Subcutaneous adipose tissue (tissue), 4 donors: Measurements from ENCODE around the gene CD8B. TPM values are rescaled to one million over a fixed set of nuclear protein-coding genes. Genes with fewer than 3 reads are reported as not detected.

Experiments used
- total RNA-seq, 4 donors: library from RNA; depleted of rRNA; stranded (reverse); fragments of >200 nt; gene quantifications; one replicate each; pipeline ENCODE4 v1.1.0, GENCODE V29; 2016
- TF ChIP-seq, protein P1 (sequence below): fragments of 450-650 bp; IDR thresholded peaks from one replicate; pipeline ENCODE4 v1.5.1; 2016; ENCODE audit warnings: low read depth, mild to moderate bottlenecking, control low read depth, antibody characterized with exemption, moderate library complexity

Gene CD8B
- total RNA-seq, 4 donors from 2014 or later: 0.88 to 3.9 TPM; not detected in 2

- TF ChIP-seq, protein P1, sequence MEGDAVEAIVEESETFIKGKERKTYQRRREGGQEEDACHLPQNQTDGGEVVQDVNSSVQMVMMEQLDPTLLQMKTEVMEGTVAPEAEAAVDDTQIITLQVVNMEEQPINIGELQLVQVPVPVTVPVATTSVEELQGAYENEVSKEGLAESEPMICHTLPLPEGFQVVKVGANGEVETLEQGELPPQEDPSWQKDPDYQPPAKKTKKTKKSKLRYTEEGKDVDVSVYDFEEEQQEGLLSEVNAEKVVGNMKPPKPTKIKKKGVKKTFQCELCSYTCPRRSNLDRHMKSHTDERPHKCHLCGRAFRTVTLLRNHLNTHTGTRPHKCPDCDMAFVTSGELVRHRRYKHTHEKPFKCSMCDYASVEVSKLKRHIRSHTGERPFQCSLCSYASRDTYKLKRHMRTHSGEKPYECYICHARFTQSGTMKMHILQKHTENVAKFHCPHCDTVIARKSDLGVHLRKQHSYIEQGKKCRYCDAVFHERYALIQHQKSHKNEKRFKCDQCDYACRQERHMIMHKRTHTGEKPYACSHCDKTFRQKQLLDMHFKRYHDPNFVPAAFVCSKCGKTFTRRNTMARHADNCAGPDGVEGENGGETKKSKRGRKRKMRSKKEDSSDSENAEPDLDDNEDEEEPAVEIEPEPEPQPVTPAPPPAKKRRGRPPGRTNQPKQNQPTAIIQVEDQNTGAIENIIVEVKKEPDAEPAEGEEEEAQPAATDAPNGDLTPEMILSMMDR: no peak
Observed at GRCh38 chr2:86778957-86779356, 82.7 kb downstream of the CD8B start.

- TF ChIP-seq, protein P1: no peak
Observed at GRCh38 chr2:86776532-86776931, 85.2 kb downstream of the CD8B start.

DNA sequence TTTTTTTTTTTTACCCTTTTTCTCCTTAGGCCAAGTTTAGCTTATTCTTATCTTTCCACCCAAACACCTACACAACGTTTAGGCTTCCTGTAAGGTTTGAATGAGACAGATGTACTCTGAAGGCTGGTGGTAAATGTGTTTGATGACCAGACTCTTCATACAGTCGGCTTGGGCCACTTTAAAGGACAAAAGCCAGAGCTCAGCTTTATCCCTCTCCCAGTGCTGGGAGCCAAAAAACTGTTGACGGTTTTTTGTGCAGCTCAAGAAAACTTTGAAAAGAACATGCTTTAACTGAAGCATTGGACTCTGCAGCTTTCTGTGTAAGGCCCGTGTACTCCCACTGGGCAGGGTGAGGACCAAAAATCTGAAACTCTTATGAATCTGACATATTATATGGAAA lies 86.3 kb downstream of the CD8B start:
- TF ChIP-seq, protein P1: no peak

DNA sequence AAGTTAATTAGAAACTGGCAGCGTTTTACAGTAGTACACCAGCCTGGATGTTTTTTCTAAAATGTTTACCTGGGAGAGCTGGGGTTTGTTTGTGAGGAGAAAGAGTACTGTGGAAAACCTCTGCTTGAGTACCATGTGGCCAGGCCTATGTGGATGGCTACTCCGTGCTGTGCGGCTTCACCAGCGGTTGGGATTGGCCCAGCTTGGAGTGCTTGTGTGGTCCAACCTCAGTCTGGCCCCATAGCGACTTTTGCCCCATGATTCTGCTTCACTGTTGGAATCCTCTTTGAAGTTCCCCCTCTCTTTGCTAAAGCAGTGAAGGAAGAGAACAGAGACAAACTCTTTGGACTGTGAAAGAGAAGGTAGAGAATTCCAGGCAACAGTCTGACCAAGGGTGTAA lies 86.8 kb downstream of the CD8B start:
- TF ChIP-seq, protein P1: no peak

DNA sequence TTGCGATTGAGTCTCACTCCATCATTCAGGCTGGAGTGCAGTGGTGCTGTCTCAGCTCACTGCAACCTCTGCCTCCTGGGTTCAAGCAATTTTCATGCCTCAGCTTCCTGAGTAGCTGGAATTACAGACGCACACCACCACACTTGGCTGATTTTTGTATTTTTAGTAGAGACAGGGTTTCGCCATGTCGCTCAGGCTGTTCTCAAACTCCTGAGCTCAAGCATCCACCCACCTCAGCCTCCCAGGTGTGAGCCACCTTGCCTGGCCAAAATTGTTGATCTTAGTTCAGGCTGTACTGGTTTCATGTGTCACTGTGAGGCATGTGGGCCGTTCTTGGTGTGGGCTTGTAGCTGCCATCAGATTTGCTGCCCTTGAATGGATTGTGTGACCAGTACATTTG lies 89.1 kb downstream of the CD8B start:
- TF ChIP-seq, protein P1: no peak

GRCh38 chr2:86770816-86771301 lies 90.8 kb downstream of the CD8B start:
- TF ChIP-seq, protein P1: no peak

DNA sequence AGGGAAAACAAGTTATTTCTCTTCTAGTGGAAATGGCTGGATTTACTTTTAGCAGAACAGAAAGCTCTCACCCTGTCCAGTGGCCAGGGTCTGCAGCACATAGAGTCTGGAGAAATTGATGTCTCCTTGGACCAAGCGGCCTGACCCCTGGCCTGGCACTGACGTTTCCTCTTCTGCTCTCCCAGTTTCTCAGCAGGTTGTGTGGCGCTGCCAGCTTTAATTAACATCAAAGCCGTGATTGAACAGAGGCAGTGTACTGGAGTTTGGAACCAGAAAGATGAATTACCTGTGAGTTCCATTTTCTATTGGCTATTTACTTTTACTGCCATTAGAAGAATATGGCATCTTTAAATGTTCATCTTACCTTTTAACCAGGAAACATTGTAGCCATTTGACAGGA lies 91.8 kb downstream of the CD8B start:
- TF ChIP-seq, protein P1: no peak
